Effector CD8-positive, alpha-beta T cell (primary cell): ENCODE measurements around the gene PPP1R16B.

Source experiments
- DNase-seq: peaks from one replicate; lab custom pipeline; 2025; lab: John Stamatoyannopoulos, UW

Gene PPP1R16B

GRCh38 chr20:38827770-38828281 lies 22.3 kb downstream of the PPP1R16B start:
- no peak for DNase-seq

DNA sequence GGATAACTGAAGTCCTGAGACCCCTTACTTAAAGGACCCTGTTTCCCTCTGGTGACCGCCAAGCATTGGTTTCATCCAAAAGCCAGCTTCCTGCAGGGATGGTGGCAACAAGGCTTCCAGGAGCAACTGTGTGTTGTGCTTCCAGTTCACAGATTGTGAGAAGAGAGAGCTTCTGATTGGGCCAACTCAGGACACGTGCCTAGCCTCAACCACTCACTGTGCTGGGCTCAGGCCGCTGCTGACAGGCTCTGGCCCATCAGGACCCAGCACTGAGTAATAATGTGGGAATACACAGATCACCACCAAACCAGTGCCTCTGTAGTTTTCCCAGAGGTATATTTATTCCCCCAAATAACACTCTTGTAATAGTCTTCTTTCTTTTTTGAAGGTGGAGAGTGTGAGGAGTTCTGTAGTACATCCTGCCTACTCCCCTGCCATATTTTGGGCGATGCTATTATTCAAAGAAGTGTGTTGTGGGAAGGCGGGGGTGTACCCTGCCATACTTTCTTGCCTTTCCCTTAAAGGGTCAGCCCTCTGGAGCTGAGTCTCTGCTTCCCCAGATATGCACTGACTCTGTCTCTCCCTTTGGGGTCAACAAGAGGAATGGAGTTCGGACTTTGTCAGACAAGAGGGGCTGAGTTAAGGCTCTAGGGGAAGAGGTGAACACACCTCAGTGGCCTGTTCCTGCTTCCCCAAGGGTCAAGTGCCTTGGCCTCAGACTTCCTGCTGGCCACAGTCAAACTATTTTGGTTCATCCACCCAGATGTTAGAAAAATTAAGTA lies 23.2 kb downstream of the PPP1R16B start:
- DNase-seq = no peak

DNA sequence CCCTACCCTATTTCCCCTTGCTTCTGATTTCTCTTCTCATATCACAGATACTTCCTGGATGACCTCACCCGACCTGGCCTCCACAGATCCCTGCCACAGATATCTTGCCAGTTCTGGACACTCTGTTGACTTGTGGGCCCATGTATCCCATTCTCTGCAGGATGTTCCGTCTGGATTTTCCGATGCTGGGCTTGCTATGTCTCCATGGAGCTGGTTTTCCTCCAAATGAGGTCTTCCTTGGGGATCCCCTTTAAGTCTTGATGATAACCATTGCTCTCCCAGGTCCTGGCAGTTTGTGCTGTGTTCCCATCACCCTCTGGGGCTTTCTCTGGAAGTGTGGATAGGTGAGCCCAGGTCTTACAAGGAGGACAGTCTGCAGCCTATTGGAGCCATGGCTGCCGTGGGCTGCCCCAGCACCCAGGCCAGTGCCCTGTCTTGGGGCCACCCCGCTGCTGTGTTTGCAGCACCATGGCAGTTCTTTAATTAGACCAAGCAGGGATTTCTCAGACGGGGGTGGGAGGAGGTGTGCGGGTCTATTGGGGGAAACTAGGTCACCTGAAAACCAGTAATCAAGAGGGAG lies 23.9 kb downstream of the PPP1R16B start:
- no peak for DNase-seq

- DNase-seq = no peak
Measured at GRCh38 chr20:38830356-38830755, 24.9 kb downstream of the PPP1R16B start.

DNA sequence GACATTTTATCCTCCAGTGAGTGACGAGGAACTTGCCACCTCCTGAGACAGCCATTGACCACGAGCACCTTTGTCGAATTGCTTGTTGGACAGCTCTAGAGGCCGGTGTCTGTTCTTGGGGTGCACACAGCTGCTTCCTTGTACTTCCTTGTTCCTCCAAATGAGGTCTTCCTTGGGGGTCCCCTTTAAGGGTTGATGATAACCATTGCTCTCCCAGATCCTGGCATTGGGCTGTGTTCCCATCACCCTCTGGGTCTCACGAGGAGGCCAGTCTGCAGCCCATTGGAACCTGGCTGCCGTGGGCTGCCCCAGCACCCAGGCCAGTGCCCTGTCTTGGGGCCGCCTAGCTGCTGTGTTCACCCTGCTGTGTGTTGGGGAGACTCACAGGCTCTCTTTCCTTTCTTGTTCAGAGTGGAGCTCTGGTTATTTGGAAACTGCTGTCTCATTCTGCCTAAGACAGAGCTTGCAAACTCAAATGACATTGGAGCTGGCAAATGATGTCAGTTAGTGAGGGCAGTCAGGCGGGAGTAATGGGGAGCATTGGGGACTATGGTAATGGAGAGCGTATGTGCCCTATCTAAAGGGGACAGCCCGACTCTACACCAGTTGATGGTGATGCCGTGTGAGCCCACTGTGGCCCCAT lies 25.7 kb downstream of the PPP1R16B start:
- DNase-seq = no peak

DNA sequence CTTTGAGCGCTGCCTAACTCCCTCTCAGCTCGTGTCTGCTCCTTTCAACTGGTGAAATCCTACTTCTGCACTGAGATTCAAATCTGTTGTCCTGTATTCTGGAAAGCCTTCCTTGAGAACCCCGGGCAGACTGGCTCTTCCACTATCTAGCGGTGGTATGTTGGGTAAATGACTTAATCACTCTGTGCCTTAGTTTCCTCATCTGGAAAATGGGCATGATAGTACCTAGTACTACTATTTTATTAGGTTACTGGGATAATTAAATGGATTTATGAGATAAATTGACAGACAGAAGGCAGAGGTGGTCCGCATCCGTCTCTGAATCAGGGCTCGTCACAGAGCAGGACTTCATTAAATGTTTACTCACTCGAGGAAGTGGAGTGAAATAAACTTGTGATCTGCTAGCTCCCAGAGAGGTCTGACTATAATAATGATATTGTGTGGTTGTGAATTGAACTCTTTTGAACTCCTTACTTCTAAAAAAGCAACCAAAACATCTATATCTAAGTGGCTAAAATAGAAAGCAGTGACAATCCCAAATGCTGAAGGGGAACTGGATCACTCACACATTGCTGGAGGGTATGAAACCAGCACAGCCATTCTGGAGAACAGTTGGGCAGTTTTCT lies 26.6 kb downstream of the PPP1R16B start:
- no peak for DNase-seq

GRCh38 chr20:38833154-38833856 lies 27.8 kb downstream of the PPP1R16B start:
- no peak for DNase-seq

DNA sequence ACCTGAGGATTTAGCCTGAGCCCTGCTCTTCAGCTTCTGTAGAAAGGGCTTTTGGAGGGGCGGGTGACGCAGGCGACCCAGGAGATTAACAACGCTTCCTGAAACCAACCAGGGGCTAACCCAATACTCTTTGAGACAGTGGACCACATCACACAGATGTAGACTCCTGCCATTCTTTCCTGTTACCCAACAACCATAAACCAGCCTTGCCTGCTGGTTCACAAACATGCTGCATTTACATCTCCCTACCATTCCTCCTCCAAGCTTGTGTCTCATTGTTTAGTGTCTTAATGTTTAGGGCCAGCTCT lies 28.3 kb downstream of the PPP1R16B start:
- no peak for DNase-seq

DNA sequence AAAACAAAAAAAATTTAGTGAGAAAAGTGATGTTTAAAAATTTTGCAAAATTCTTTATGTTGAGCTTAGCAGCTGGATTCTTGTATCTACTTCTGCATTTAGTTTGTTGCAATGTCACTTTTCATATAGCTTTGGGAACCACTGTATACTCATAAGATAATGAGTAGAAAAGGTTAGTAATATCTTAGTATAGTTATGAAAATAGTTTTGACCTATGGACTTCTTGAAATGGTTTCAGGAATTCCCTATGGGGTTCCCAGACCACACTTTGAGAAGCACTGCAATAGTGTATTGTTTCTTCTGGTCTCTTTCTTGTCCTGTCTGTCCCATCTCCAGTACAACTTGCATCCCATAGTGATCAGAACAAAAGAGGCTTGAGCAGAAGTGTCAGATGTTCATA lies 29.4 kb downstream of the PPP1R16B start:
- DNase-seq = no peak

- no peak for DNase-seq
Measured at GRCh38 chr20:38835792-38836191, 30.3 kb downstream of the PPP1R16B start.

DNA sequence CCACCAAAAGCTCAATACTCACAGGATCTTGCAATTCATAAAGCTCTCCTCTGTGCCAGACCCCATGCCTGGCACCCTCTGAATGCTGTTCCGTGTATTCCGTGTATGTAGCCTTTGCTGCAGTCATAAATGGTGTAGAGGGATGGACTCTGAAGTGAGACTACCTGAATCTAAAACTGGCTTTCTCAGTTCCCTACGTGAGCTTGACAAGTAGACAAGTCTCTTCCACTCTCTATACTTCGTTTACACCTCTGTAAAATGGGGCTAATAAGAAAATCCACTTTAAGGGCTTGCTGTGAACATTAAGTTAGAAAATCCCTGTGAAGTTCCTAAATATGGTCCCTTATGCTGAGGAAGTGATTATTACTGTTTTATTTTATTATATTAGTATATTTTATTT lies 31.5 kb downstream of the PPP1R16B start:
- no peak for DNase-seq

- no peak for DNase-seq
Measured at GRCh38 chr20:38838326-38838725, 32.8 kb downstream of the PPP1R16B start.

DNA sequence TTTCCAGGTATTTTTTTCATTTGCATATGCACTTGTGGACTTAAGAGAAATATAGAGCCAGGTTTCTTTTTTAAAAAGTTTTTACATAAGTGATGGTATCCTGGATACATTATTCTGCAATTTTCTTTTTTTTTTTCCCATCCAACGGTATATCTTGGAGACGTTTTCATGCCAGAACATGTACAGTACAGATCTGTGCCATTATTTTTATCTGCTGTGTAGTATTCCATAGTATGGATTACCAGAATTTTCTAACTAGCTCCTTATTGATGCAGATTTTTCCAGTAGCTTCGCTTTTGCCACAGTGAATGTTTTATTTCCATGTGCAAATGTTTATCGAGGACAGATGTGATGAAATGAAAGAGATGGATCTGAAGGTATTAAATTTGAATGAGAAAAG lies 34.1 kb downstream of the PPP1R16B start:
- no peak for DNase-seq

DNA sequence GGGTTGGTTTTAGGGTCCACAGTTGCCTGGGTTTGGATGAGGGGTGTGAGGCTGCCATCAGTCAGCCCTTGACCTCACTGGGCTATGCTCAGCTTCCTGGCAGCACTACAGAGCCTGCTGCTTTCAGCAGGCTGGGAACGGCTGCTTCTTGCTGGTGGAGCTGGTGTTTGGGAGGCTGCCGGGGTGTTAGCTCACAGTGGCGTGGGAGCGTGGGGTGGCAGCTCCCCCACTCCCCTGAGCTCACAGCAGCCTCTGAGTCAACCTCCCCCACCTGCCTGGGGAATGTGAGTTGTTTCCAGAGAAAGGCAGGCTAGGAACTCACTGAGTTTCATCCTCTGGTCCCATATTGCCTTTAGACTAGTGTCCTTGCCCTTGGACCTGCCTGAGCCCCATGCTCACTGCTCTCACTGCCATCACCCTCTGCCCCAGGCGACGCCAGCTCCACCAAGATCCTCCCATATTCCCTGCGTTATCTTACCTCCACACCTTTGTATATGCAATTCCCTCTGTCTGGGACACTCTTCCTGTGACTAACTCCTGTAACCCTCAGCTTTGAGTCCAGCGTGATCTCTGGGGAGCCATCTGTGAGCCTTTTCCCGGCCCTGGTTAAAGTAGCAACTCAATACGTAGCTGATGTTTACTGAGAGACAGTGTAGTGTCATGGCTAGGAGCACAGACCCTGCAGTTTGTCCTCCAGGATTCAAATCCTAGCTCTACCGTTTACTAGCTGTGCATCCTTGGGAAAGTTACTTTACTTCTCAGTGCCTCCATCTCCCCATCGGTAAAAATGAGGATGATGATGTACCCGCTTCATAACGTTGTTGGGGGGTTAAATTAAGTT lies 34.8 kb downstream of the PPP1R16B start:
- no peak for DNase-seq

GRCh38 chr20:38840894-38841470 lies 35.5 kb downstream of the PPP1R16B start:
- DNase-seq = no peak

DNA sequence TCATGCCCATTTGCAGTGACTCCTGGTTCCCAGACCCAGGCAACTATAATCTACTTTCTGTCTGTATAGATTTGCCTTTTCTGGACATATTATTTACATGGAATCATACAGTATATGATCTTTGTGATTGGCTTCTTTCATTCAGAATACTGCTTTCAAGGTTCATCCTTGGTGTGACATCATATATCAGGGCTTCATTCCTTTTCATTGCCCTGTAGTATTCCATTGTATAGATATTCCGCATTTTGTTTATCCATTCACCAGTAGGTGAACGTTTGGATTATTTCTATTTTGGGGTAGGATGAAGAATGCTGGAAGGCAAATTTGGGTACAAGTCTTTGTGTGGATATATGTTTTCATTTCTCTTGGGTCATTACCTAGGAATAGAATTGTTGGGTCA lies 36.1 kb downstream of the PPP1R16B start:
- no peak for DNase-seq

DNA sequence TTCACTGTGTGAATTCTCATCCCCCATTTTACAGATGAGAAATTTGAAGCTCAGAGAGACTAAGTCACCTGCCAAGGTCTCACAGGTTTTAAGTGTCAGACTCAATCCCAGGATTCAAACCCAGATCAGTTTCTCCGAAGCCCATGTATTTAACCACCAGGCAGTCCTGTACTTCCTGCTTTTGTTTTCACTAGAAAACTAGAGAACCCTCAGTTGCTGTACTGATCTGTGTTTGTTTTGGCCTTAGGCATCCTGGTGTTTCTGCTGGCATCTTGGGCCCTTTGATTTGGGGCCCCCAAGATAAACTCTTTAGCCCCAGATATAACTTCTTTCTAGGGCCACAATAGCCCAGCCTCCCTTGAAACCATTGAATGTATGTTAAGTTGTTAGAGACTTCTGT lies 36.5 kb downstream of the PPP1R16B start:
- DNase-seq = no peak

GRCh38 chr20:38842558-38842981 lies 37.1 kb downstream of the PPP1R16B start:
- DNase-seq = no peak

- DNase-seq = no peak
Measured at GRCh38 chr20:38843346-38843745, 37.8 kb downstream of the PPP1R16B start.

GRCh38 chr20:38844963-38845362 lies 39.5 kb downstream of the PPP1R16B start:
- DNase-seq = no peak

GRCh38 chr20:38847840-38848239 lies 42.3 kb downstream of the PPP1R16B start:
- no peak for DNase-seq
